HG03280 (cell line): ENCODE measurements around the gene ACSS3.

Experiments
- ATAC-seq: cut with Tn5 transposase; IDR thresholded peaks from one replicate; pipeline ENCODE4 v1.9.1; 2021; ENCODE audit warnings: mild to moderate bottlenecking, moderate library complexity; ENCODE audit not compliant: unreplicated experiment

The ACSS3 gene

DNA sequence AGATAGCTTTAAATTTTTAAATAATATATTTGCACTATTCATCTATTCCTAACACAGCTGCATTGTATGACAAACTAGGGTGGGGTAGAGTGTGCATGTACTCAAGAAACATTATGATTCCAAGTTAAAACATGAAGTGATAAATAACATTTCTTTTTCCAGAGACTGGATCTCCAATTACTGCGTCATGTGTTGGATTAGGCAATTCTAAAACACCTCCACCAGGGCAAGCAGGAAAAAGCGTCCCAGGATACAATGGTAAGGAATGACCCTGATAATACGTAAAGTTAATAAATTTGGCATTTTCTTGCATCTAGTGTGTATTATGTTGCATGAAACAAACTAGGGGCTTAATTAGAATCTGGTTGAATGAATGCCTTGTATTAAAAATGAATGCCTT, 138.9 kb downstream of the ACSS3 start:
- ATAC-seq: no peak

DNA sequence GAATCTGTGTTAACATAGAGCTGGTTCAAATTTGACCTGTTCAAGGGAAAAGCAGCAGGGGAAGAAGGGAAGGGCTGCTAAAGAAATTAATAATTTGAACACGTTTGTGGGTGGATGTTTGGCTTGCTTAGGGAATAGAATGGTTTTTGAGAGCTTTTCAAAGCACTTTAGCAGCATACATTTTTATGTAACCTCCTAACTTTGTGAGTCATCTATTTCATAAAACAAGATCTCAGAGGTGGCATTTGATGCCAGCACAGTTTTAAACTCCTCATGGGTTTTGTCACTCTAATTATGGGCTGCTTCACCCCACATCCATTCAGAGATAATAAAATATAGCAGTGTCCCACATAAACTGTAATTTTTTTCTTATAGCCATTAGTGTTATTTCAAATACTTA, 143.8 kb downstream of the ACSS3 start:
- no peak for ATAC-seq

DNA sequence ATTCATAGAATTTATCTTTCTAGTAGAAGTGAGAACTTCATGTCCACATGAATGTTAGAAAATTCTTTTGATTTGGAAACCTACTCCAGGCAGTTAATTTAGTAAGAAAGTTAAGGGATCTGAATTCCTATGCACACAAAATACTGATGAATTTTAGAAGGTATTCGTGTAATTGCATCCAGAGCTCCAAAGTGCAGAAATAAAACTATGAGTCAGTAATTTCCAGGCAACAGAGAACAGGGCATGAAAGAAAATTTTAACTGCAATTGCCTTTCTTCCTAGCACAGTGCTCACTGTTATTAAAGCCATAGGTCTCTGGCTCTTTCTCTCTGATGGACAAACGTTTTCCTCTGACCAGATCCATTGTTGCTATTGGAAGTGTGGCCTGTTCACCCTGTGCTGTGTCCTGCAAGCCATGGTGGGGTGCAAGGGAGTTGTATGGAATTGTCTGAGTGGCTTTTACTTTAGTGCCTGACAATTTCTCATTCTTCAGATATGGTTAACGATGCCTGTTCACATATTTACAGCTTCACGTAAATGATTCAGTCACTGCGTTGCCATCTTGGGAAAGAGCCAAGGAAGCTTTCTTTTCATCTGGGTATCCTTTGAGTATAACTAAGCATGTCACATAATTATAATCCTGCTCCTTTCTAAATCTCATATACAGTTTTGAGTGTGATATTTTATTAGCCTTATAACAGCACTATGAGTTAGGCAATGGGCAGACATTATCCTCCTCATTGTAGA, 145.1 kb downstream of the ACSS3 start:
- ATAC-seq: no peak

DNA sequence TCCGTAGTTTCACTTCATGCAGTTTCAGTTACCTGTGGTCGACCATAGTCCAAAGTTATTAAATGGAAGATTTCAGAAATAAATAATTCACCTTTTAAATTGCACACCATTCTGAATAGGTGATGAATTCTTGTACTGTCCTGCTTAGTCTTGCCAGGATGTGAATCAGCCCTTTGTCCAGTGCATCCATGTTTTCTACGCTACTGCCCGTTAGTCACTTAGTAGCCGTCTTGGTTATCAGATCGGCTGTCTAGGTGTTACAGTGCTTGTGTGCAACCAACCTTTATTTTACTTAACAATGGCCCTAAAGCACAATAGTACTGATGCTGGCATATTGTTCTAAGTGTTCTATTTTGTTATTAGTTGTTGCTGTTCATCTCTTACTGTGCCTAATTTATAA, 146.7 kb downstream of the ACSS3 start:
- no peak for ATAC-seq

DNA sequence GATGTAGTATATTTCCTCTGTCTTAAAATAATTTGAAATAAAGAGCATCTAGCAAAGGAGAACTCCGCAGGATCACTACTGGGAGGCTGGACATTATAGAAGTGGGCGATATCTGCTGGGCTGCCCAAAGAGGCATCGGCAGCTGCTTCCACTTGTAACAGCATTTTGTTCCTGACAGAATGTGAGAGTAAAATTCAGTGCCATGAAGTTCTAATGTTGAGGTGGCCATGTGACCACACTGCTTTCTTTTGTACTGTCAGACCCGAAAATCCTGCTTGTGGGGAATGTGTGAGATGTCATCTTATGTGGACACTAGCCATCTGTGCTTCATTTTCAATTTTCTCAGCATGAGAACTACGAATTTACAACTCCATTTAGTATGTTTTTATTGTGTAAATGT, 151.9 kb downstream of the ACSS3 start:
- no peak for ATAC-seq

DNA sequence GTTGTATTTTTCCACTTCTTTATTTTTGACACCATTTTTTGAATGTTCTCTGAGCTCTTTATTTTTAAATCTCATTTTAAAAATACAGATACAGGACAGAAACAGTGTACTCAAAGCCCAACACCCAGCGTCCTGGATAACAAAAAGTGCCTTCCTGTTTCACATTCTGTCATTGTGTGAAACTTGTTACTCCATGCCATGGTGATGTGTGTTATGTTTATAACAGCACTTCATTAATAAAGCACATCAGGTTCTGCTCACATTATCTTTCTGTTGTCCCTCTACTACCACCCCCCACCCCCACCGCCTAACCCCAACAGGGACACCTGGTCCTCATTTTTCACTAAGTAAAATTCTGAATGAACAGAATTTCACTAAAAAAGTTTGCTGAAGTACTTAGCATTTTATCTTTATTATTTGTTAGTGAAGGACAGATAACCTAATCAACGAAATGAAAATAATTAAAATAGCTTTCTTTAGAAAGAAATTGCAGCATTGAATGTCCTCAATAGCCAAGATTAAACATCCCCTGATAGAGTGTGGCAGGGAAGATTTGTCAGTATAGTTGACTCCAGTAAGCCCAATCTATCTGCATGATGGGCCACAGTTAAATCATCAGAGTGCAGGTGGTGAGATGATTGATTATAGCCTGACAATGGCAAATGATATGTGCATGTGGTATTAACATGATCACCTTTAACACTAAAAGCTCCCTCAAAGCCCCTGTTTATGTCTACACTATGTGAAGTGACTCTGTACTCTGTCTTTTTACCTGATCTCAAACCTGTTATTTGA, 153.9 kb downstream of the ACSS3 start:
- ATAC-seq: no peak

DNA sequence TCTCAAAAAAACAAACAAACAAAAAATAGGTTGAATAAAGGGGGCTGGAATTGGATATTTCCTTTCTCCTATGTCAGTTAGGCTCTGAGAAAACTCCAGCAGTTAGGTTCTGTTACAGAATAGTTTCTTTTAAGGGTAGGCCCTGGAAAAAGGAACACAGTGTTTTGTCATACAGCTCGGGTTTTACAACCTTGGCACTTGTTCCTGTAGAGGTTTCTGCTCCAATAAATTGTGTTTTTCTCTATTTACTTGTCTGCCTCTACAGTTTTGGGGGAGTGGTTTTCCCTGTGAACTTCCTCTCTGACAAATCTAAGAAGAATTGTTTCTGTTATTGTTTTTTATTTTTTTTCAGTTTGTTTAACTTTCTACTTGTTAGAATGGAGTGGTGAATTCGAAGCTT, 167.6 kb downstream of the ACSS3 start:
- no peak for ATAC-seq

DNA sequence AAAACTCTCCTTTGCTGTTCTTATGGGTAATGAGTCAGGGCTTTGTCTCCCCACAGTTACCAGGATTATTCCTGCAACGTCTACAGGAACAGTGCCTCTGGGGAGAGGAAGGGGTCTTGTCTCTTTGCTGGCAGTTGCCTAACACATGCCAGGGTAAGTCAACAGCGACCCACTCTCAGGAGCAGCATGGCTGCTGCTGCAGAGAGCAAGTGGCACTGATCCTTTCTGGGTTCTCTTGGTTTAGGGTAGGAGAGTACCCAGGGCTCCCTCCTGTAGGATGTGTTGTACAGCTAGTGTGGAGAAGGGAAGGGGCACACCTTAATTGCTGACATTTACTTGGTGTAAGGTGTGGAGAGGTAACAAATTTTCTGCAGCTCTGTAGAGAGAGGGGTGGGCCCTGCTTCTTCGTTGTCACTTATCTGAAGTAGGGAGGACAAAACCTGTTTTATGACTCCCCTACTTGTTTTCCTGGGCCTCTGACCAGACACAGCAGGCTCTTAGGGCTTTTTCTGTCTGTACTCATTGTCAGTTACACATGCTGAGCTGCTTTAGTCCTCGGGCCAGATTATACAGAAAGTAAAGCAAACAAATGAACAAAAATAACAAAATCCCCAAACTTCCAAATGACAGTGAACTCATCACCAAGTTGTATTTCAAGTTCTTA, 168.2 kb downstream of the ACSS3 start:
- ATAC-seq: no peak

DNA sequence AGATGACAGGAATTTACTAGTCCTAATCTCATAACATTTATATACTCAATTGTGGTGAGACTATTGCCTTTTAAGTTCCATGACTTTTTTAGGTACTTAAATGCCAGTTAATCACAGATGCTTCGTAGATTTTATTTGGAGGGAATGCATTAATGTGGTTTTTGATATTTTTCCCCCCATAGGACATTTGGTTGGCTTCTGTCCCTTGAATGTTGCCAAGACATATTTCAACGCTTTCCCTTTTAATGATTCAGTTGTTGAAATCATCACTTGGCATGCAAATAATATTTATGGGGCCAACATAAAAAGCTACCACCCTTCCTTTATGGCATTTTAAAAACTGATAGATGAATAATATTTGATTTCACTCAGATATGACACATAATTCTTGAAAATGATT, 172.1 kb downstream of the ACSS3 start:
- no peak for ATAC-seq

DNA sequence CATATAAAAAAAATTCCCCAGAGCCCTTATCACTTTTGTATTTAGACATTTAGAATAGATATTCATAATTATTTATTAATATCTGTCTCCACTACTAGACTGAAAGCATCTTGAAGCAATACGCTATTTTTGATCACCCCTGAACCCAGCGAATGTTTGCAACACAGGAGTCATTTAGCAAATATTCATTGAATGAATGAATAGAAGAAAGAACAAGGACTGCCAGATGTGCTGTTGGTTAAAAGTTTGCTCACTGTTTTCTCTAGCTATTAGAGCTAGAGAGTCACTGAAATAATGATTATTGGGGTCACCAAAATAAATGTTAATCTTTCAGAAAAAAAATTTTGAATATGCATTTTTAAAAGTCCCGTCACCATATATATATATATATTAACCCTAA, 174.3 kb downstream of the ACSS3 start:
- no peak for ATAC-seq

DNA sequence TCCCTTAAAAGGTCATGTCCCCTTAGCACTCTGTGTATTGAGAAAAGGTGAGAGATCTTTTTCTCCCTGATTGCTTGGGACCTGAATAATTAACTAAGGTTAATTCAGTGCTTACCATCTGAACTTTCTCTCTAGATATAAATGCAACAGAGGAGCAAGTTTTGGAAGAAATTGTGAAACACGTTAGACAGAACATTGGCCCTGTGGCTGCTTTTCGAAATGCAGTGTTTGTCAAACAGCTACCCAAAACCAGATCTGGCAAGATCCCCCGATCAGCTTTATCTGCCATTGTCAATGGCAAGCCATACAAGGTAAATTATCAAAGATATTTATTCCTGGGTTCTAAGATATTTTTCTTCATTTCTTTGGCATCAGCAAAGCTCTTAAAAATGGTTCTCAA, 175.5 kb downstream of the ACSS3 start:
- ATAC-seq: no peak

DNA sequence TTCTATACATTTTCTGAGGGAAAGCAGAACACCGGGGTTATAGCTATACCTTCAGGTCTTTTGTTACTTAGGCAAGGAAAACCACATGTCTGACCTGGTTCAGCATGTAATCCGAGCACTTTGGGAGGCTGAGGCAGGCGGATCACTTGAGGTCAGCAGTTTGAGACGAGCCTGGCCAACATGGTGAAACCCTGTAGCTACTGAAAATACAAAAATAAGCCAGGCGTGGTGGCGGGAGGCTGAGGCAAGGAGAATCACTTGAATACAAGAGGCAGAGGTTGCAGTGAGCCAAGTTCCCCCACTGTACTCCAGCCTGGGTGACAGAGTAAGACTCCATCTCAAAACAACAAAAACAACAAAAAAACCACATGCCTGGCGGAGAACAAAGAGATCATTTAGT, 177.6 kb downstream of the ACSS3 start:
- no peak for ATAC-seq

DNA sequence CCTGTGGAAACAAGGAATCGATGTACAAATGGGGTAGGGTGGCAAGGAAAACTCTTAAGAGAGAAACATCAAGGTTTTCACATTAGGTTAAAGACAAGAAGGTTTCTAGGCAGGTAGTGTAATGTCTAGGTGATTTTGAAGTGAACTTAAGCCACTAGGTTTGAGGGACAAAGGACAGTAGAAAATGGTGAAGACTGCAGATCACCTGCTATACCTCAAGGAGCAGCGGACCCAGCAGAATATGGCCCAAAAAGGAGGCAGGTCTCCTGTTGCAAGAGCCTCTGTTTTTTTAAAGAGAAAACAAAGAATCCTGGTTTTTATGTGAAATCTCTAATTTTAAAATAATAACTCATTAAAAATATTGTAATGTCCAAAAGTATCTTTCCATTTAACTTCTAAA, 178.1 kb downstream of the ACSS3 start:
- no peak for ATAC-seq

DNA sequence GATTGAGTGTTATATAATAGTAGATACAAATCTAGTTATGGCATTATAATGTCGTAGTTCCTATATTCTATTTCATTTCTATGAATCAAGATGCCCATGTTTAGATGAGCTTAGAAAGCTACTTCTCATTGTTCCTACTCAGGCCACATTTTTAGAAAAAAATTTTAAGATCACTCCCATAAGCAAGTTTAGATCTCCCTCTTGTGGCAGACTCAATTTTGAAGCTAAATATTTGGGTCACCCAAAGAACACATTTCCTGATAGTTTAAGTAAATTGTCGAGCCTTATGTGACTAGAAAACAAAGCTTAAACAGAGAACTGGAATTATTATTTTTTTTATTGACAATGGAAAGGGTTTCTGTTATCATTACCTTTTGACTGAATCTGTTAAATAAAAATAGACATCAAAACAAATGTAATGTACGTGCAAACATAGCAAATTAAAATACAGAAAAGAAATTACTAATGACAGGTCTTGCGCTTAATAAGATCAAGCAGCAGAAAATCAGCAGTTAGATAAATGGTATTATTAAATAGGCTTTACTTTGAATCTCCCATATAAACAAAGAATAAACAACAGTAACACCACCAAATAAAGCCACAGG, 180.2 kb downstream of the ACSS3 start:
- no peak for ATAC-seq

DNA sequence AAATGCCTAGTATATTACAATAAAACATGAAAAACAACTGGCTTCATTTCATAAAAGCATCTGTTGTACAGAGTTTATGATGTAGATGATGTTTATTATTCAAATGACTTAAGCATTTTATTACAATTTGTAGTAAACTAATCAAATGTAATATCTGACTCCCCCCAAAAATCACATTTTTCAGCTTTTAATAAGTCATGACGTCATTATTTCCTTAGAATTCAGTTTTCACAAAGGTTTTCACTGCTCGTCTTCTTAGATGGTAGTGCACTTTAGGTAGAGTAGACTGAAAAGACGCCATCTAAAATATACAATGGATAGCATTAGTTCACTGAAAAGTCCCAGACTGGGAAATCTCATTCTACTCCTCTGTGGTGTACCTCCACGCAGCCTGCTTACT, 181.5 kb downstream of the ACSS3 start:
- no peak for ATAC-seq

DNA sequence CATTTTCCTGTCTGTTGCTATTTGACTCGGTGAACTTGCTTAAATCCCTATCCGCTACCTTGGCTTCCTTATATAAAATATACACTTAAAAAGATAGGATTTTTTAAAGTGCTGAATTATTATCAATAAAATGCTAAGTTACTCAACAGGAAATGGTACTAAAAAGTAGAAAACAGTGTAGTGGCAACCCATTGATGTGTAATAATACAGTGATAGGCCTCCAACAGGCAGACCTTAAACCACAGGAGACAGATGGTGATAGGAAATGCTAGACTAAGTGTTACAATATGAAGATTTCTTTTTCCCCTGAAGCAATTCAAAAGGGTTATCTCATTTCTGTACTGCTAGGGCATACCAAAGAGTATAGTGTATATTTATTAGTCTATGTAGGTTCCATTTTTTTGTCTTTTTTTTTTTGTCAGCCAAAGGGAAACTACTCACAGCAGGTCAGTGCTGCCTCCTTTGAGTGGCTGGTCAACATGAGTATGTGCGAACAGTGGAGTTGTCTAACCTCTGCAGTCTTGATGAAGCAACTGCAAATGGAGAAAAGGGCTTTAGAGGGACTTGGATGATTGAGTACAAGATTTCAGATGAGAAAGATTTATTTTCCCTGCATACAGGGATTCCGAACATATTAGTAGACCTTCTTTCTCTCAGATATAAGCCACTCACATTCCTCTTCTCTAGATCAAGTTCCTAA, 183.8 kb downstream of the ACSS3 start:
- no peak for ATAC-seq

DNA sequence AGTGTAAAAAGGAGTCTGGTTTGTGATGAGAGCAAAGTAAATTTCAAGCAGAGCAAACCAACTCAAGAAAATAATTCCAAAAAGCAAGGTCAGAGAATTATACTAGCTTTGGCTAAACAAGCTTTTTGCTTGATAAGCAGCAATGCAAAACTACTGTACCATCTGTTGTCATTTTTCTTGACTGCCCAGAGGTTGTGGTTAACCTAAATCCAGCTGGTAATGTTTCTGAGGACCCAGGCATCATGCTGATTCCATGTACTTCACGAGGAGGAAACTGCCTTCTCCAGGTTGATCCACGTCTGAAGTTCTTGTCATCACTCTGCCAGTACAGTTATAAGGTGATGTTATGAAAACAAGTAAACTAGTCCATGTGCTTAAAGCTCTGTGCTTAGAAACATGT, 185.2 kb downstream of the ACSS3 start:
- no peak for ATAC-seq

DNA sequence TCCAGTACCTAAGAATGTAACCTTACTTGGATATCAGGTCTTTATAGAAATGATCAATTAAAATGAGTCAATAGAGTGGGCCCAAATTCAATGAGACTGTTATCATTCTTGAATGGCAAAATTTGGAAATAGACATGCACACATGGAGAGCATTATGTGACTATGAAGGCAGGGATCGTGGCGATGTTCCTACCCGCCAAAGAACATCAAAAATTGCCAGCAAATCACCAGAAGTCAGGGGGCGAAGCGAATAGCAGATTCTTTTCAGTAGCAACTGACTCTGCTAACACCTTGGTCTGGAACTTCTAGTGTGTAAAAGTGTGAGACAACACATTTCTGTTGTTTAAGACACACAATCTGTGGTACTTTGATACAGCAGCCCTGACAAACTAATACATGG, 192.5 kb downstream of the ACSS3 start:
- ATAC-seq: no peak

DNA sequence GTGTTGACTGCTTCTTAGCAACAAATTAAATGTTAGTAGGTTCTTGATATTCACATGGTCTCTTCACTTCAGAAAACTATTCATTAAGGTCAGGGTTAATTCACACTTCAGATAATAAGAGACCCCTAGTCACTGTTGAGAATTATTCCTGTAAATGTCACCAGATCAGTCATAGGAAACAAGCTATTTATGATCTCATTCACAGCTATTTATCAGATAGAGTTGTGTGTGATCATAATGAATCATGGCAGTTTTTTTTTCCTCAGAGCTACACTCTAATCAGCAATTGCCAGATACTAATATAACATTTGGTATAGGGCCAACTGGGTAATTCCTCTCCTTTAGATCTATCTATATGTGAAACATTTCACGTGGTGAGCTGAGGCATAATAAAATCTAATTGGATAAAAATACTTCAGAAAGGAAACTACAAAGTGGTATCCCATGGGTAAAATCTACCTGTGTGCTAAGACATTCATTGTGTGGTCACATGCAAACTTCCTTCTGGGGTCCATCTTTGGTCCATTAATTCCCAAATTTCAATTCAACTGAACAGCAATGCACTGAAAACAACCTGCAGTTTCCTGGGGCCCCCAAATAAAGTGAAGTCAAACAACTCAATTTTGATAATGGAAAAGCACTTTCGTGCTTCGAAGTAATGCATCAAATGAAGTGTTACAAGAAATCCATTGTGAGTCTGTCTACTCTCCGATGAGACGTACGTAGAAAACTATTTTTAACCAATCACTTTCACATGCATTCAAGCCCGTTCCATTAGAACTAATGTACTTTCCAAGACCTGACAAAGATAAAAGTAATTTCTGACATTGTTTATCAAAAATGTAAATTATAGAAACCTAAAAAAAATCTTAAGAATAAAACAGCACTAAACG, 197.0 kb downstream of the ACSS3 start:
- no peak for ATAC-seq

DNA sequence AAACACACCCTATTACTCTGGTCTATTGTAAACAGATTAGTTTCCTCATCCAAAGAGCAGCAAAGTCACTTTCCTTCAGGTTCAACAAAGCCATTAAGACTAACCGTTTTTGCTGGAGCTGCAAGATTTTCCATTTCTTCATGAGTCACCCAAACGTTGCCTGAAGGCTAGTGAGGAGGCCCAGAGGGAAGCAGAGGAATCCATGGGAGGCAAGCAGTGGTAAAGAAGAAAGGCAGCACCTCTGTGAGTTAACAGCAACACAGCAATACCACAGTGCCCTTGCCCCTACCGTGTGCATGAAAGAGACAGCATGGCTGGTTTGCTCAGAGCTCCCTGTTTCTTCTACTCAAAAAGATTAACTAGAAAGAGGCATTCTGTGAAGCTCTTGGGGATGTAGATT, 206.3 kb downstream of the ACSS3 start:
- ATAC-seq: no peak
